Measurements from ENCODE around the gene MPND. TPM values are rescaled to one million over a fixed set of nuclear protein-coding genes. Genes with fewer than 3 reads are reported as not detected.

Gene MPND
- total RNA-seq, 1 donor from 2014 or later = 25.2 TPM

DNA sequence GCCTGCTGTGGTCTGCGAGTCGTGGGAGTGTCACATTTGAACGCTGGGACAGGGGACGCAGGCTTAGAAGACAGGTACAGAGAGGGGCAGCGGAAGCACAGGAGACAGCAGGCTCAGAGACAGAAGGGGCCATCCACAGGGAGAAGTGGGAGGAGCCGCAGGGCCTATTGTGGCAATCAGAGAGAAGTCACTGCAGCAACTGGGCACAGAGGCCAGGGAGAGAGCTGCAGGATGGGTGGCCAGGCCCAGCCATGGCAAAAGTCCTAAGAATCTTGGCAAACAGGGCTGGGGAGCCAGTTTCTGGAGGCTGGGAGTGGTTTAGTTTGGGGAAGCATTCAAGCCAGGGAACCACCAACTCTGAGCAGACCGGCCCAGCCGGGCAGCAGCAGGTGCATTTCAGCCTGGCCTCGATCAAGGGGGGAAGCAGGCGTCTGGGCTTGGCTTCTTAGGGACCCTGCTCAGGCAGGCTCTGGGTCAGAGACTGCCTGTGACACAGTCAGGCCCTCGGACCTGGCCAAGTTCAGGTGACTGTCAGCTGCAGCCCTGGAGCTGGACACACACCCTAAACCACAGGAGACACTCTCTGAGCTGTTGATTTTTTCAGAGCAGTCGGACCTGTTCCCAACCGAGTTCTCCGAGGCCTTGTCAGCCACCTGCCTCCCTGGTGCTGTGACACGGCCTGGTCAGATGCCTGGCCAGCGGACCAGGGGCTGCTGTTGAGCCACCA is 45.1 kb downstream of the MPND start:
- H3K36me3 Mint-ChIP-seq (ENCODE audit: low read depth) = peaks cover 47% of the 10 kb centered on the region
- ATAC-seq (ENCODE audit: low read depth) (no peak), DNase-seq (no peak)
- no peaks in the 10 kb centered on the region for H3K27me3 Mint-ChIP-seq
- TF ChIP-seq, protein P1, sequence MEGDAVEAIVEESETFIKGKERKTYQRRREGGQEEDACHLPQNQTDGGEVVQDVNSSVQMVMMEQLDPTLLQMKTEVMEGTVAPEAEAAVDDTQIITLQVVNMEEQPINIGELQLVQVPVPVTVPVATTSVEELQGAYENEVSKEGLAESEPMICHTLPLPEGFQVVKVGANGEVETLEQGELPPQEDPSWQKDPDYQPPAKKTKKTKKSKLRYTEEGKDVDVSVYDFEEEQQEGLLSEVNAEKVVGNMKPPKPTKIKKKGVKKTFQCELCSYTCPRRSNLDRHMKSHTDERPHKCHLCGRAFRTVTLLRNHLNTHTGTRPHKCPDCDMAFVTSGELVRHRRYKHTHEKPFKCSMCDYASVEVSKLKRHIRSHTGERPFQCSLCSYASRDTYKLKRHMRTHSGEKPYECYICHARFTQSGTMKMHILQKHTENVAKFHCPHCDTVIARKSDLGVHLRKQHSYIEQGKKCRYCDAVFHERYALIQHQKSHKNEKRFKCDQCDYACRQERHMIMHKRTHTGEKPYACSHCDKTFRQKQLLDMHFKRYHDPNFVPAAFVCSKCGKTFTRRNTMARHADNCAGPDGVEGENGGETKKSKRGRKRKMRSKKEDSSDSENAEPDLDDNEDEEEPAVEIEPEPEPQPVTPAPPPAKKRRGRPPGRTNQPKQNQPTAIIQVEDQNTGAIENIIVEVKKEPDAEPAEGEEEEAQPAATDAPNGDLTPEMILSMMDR (IDR thresholded peaks at IDR 0.05) = no peak
- ChIA-PET POLR2A (interaction anchor here (0.7 kb wide), 1 partner anchor 403 kb away, joined by 3 read pairs; the partner anchor contains the start of gene FEM1A), CTCF (interaction anchor here (0.7 kb wide), 1 partner anchor 19 kb away, joined by 3 read pairs; no protein-coding TSS in a partner anchor)
- no peak overlapping the region for H3K4me3 Mint-ChIP-seq
- H3K27ac Mint-ChIP-seq = no peak overlapping the region
- peaks cover 26% of the 10 kb centered on the region for H3K4me1 Mint-ChIP-seq
- intact Hi-C loops (cut with micrococcal nuclease) = no loop called here
- H3K9me3 Mint-ChIP-seq = no peaks in the 10 kb centered on the region

DNA sequence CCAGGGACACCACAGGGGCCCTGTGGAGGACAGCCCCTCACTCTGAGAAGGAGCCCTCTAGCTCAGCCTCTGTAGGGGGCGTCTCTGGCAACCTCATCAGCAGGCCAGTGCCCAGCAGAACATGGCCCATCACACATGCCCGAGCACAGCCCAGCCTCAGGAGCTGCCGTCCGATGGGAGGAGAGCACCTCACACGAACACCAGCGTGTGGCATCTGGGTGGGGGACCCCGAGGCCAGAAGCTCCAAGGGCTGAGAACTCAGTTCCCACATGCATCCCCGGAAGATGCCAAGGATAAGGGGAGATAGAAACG is 45.7 kb downstream of the MPND start:
- ATAC-seq (ENCODE audit: low read depth) (no peak), DNase-seq (no peak)
- TF ChIP-seq, protein P1 (IDR thresholded peaks at IDR 0.05) = no peak
- ChIA-PET CTCF (no interaction called here), POLR2A (no interaction called here)
- Mint-ChIP-seq H3K36me3 (ENCODE audit: low read depth) (peaks cover 45% of the 10 kb centered on the region), H3K9me3 (no peaks in the 10 kb centered on the region), H3K27me3 (no peaks in the 10 kb centered on the region), H3K27ac (no peak overlapping the region), H3K4me3 (no peak overlapping the region), H3K4me1 (peaks cover 27% of the 10 kb centered on the region)
- intact Hi-C loops (cut with micrococcal nuclease) = no loop called here

DNA sequence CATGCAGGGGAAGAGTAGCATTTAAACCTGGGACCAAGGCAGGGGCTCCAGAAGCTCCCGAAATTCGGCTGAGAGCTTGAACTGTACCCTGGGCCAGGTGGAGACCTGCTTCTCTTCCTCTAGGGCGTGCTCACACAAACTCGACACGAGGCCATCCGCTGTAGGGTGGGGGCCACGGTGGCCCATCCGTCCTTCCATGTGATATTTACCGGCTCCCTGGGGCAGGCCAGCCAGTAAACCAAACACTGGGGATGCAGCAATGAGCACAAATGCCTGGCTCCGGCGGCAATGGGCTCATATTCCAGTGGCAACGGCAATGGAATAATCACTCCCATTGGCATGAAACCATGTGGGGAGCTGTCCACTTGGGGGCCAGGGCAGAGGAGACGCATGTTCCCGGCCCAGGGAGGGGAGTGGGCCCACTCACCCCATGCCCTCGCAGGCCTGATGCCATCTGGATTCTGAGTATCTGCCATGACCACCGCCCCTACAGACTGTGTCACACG is 46.2 kb downstream of the MPND start:
- Mint-ChIP-seq H3K27me3 (no peaks in the 10 kb centered on the region), H3K9me3 (no peaks in the 10 kb centered on the region), H3K4me3 (no peak overlapping the region), H3K36me3 (ENCODE audit: low read depth) (peaks cover 49% of the 10 kb centered on the region), H3K27ac (no peak overlapping the region), H3K4me1 (peaks cover 32% of the 10 kb centered on the region)
- POLR2A ChIA-PET = interaction anchor here (0.6 kb wide), 1 partner anchor 9 kb away, joined by 4 read pairs; no protein-coding TSS in a partner anchor
- CTCF ChIA-PET = no interaction called here
- DNase-seq (no peak), ATAC-seq (ENCODE audit: low read depth) (no peak)
- intact Hi-C loops (cut with micrococcal nuclease) = no loop called here
- TF ChIP-seq, protein P1 (IDR thresholded peaks at IDR 0.05) = no peak

DNA sequence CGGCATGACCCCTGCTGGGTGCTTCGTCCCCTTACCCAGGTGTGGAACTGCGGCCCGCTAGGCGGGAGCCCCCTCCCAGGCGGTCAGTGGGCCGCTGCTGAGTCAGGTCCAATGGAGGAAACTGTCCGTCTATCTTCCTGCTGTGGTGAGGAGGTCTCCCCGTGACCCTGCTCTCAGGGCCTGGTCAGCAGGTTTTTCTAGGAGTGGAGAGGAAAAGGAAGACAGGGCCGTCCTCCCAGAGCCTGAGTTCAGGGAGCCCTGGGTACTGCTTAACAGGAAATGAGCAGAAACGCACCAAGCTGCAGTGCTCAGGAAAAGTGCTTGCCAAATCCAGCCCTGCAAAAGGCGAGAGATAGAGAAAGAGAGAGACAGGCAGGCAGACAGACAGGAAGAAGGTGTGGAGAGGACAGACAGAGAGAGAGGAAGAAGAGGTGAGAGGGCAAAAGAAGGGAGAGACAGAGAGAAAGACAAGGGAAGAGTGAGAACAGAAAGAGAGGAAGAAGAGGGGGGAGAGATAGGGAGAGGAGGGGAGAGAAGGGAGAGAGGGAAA is 46.7 kb downstream of the MPND start:
- Mint-ChIP-seq H3K27ac (no peak overlapping the region), H3K4me1 (peaks cover 34% of the 10 kb centered on the region), H3K36me3 (ENCODE audit: low read depth) (peaks cover 49% of the 10 kb centered on the region)

More for the DNA sequence above, 46.7 kb downstream of the MPND start:
- H3K27me3 Mint-ChIP-seq = no peaks in the 10 kb centered on the region
- intact Hi-C loops (cut with micrococcal nuclease) = no loop called here
- POLR2A ChIA-PET = interaction anchor here (0.6 kb wide), 1 partner anchor 9 kb away, joined by 4 read pairs; no protein-coding TSS in a partner anchor
- ATAC-seq (ENCODE audit: low read depth) (no peak), DNase-seq (no peak)
- H3K9me3 Mint-ChIP-seq = no peaks in the 10 kb centered on the region
- TF ChIP-seq, protein P1 (IDR thresholded peaks at IDR 0.05) = no peak
- CTCF ChIA-PET = interaction anchor here (0.6 to 1.0 kb wide), 2 partner anchors 10 to 395 kb away, joined by 3 to 5 read pairs; partner anchors contain the start of gene SH3GL1
- no peak overlapping the region for H3K4me3 Mint-ChIP-seq

Measured in activated B cell treated with CpG ODN at 0.5 μM for 24 hours (primary cell).